Activated CD8-positive, alpha-beta memory T cell treated with anti-CD3 and anti-CD28 coated beads, Interleukin-2, amount 10 ng/mL, durations not matched to agents 7 days and 5 days (primary cell): ENCODE measurements around the gene AMIGO3. TPM values are rescaled to one million over a fixed set of nuclear protein-coding genes. Genes with fewer than 3 reads are reported as not detected.
"Not testable (repeated sequence)": the region's sequence is repeated elsewhere in the genome, so short reads cannot be mapped to it uniquely, and the experiment has no call there.

Source experiments
- ATAC-seq: fragments of 150-1000 bp; cut with Tn5 transposase; one replicate; pipeline ENCODE4 v1.10.0; 2021; ENCODE audit warnings: moderate library complexity
- CTCF ChIA-PET: fragments of 350-600 bp; sonication (Branson Sonifier 250); formaldehyde crosslinking; loops from one replicate; lab custom pipeline; 2021; ENCODE audit warnings: antibody characterized with exemption; lab: Charles Lee
- DNase-seq: peaks from one replicate; pipeline ENCODE4 v3.0.0-alpha.2; 2020
- H3K27ac Mint-ChIP-seq: one replicate; pipeline ENCODE4 v1.8.0; 2021; ENCODE audit warnings: mild to moderate bottlenecking, mixed read lengths
- H3K27me3 Mint-ChIP-seq: one replicate; pipeline ENCODE4 v1.8.0; 2021; ENCODE audit warnings: mixed read lengths
- H3K36me3 Mint-ChIP-seq: one replicate; pipeline ENCODE4 v1.8.0; 2021; ENCODE audit warnings: mild to moderate bottlenecking, mixed read lengths
- H3K4me1 Mint-ChIP-seq: one replicate; pipeline ENCODE4 v1.8.0; 2021; ENCODE audit warnings: mixed read lengths
- H3K4me3 Mint-ChIP-seq: one replicate; pipeline ENCODE4 v1.8.0; 2021; ENCODE audit warnings: mild to moderate bottlenecking, moderate library complexity, mixed read lengths
- H3K9me3 Mint-ChIP-seq: one replicate; pipeline ENCODE4 v1.8.0; 2022; ENCODE audit warnings: low read depth, mixed read lengths
- total RNA-seq, 2 experiments: library from RNA; stranded (reverse); gene quantifications; one replicate each; pipeline ENCODE4 v1.2.3, GENCODE V29; 2021

Gene AMIGO3
- total RNA-seq, 2 experiments from 2014 or later = 0.19 to 1.2 TPM

GRCh38 chr3:49701388-49702077, 18.0 kb downstream of the AMIGO3 start:
- DNase-seq (no peak), ATAC-seq (no peak)
- Mint-ChIP-seq H3K36me3 (no peaks in the 10 kb centered on the region), H3K9me3 (no peaks in the 10 kb centered on the region), H3K27ac (no peak overlapping the region), H3K27me3 (no peaks in the 10 kb centered on the region), H3K4me1 (no peaks in the 10 kb centered on the region), H3K4me3 (no peak overlapping the region)
- CTCF ChIA-PET = interaction anchor here (0.6 to 5.4 kb wide), 13 partner anchors 10 to 1935 kb away, joined by 3 to 24 read pairs (median 4); partner anchors contain the start of genes AMIGO3 and IP6K1

- ATAC-seq = no peak
- Mint-ChIP-seq H3K36me3 (no peaks in the 10 kb centered on the region), H3K27ac (no peak overlapping the region), H3K4me1 (no peaks in the 10 kb centered on the region), H3K9me3 (no peaks in the 10 kb centered on the region), H3K4me3 (no peak overlapping the region), H3K27me3 (no peaks in the 10 kb centered on the region)
- CTCF ChIA-PET = interaction anchor here (0.5 to 5.4 kb wide), 10 partner anchors 11 to 452 kb away, joined by 3 to 24 read pairs (median 4); partner anchors contain the start of genes AMIGO3 and IP6K1
- no peak for DNase-seq
These were observed 18.9 kb downstream of the AMIGO3 start for GRCh38 chr3:49700453-49701128.

GRCh38 chr3:49700014-49700413, 19.5 kb downstream of the AMIGO3 start:
- Mint-ChIP-seq H3K9me3 (no peaks in the 10 kb centered on the region), H3K27ac (no peak overlapping the region), H3K4me3 (no peak overlapping the region), H3K36me3 (no peaks in the 10 kb centered on the region), H3K27me3 (no peaks in the 10 kb centered on the region), H3K4me1 (no peaks in the 10 kb centered on the region)
- CTCF ChIA-PET = interaction anchor here (0.5 to 5.4 kb wide), 2 partner anchors 19 to 452 kb away, joined by 3 to 24 read pairs; partner anchors contain the start of gene AMIGO3
- DNase-seq = no peak
- ATAC-seq = no peak

GRCh38 chr3:49699281-49699979, 20.1 kb downstream of the AMIGO3 start:
- Mint-ChIP-seq H3K9me3 (no peaks in the 10 kb centered on the region), H3K4me1 (no peaks in the 10 kb centered on the region), H3K27me3 (no peaks in the 10 kb centered on the region), H3K4me3 (no peak overlapping the region), H3K27ac (no peak overlapping the region), H3K36me3 (no peaks in the 10 kb centered on the region)
- CTCF ChIA-PET = interaction anchor here (5.4 kb wide), 1 partner anchor 19 kb away, joined by 24 read pairs; the partner anchor contains the start of gene AMIGO3
- ATAC-seq (no peak), DNase-seq (no peak)

GRCh38 chr3:49695350-49696015, 24.0 kb downstream of the AMIGO3 start:
- H3K27ac Mint-ChIP-seq, H3K9me3 Mint-ChIP-seq, H3K27me3 Mint-ChIP-seq, ATAC-seq, CTCF ChIA-PET, H3K36me3 Mint-ChIP-seq, H3K4me3 Mint-ChIP-seq, DNase-seq: not testable (repeated sequence)
- H3K4me1 Mint-ChIP-seq = peaks cover 13% of the 10 kb centered on the region

GRCh38 chr3:49694409-49695070, 24.9 kb downstream of the AMIGO3 start:
- H3K27ac Mint-ChIP-seq, H3K4me3 Mint-ChIP-seq, CTCF ChIA-PET, H3K36me3 Mint-ChIP-seq, H3K27me3 Mint-ChIP-seq, DNase-seq, H3K9me3 Mint-ChIP-seq, ATAC-seq: not testable (repeated sequence)
- peaks cover 20% of the 10 kb centered on the region for H3K4me1 Mint-ChIP-seq

GRCh38 chr3:49691481-49691880, 28.0 kb downstream of the AMIGO3 start:
- H3K36me3 Mint-ChIP-seq, CTCF ChIA-PET, ATAC-seq, H3K27ac Mint-ChIP-seq, H3K27me3 Mint-ChIP-seq, H3K9me3 Mint-ChIP-seq, DNase-seq, H3K4me3 Mint-ChIP-seq: not testable (repeated sequence)
- H3K4me1 Mint-ChIP-seq = peaks cover 28% of the 10 kb centered on the region

- not testable (repeated sequence) for H3K9me3 Mint-ChIP-seq, H3K36me3 Mint-ChIP-seq, ATAC-seq, H3K27me3 Mint-ChIP-seq, DNase-seq, H3K27ac Mint-ChIP-seq
- CTCF ChIA-PET = interaction anchor here (2.6 kb wide), 1 partner anchor 151 kb away, joined by 10 read pairs; no protein-coding TSS in a partner anchor
- peaks cover 28% of the 10 kb centered on the region for H3K4me1 Mint-ChIP-seq
- peak overlapping the region; percentile 90 for H3K4me3 Mint-ChIP-seq
These were observed 28.6 kb downstream of the AMIGO3 start for GRCh38 chr3:49690856-49691255.

GRCh38 chr3:49689908-49690624, 29.4 kb downstream of the AMIGO3 start:
- H3K9me3 Mint-ChIP-seq, H3K27me3 Mint-ChIP-seq, ATAC-seq, DNase-seq, H3K36me3 Mint-ChIP-seq: not testable (repeated sequence)
- H3K27ac Mint-ChIP-seq = peak overlapping the region; percentile 92
- H3K4me1 Mint-ChIP-seq = peaks cover 31% of the 10 kb centered on the region
- CTCF ChIA-PET = interaction anchor here (2.6 kb wide), 1 partner anchor 150 kb away, joined by 10 read pairs; no protein-coding TSS in a partner anchor
- H3K4me3 Mint-ChIP-seq = peak overlapping the region; percentile 90

GRCh38 chr3:49689046-49689907, 30.2 kb downstream of the AMIGO3 start, which contains the start of the genes MST1 and RNF123:
MST1 (minus strand) TSS chr3:49689474; CDS start chr3:49688691, 783 bp downstream.
RNF123 (plus strand) TSS chr3:49689557; CDS start chr3:49691166, 1,609 bp downstream.
- Mint-ChIP-seq H3K4me3 (peak within 1 kb of the TSS; percentile 90), H3K4me1 (peaks cover 31% of the 10 kb centered on the region)
- peak; percentile 83 for ATAC-seq

More at GRCh38 chr3:49689046-49689907, 30.2 kb downstream of the AMIGO3 start, which contains the start of the genes MST1 and RNF123:
- CTCF ChIA-PET = interaction anchor here (2.6 kb wide), 1 partner anchor 150 kb away, joined by 10 read pairs; no protein-coding TSS in a partner anchor
- Mint-ChIP-seq H3K27ac (peak within 1 kb of the TSS; percentile 92), H3K9me3 (no peaks in the 10 kb centered on the region), H3K36me3 (peaks cover 4% of the 10 kb centered on the region), H3K27me3 (peaks cover 6% of the 10 kb centered on the region)
- DNase-seq = peak; percentile 93
